HepG2 (cell line): Measurements from ENCODE around the gene RAB1B. TPM values are rescaled to one million over a fixed set of nuclear protein-coding genes. Genes with fewer than 3 reads are reported as not detected.

Experiments
- ATF6 ChIP-seq: sonication (generic); formaldehyde crosslinking; conservative IDR thresholded peaks from 2 replicates; pipeline ENCODE4 v1.4.0; 2020; ENCODE audit warnings: missing genetic modification reagents
- BRF2 ChIP-seq: sonication (generic); formaldehyde crosslinking; IDR thresholded peaks from 2 replicates; pipeline ENCODE4 v1.8.1; 2022; ENCODE audit warnings: mild to moderate bottlenecking, missing genetic modification reagents
- CBFB ChIP-seq: sonication (generic); formaldehyde crosslinking; IDR thresholded peaks from 2 replicates; pipeline ENCODE4 v1.4.0; 2020; ENCODE audit warnings: missing genetic modification reagents
- FOXK1 ChIP-seq: sonication (generic); formaldehyde crosslinking; IDR thresholded peaks from 2 replicates; pipeline ENCODE4 v1.4.0; 2020; ENCODE audit warnings: low read depth, missing genetic modification reagents, borderline replicate concordance
- FOXP4 ChIP-seq: sonication (generic); formaldehyde crosslinking; IDR thresholded peaks from 2 replicates; pipeline ENCODE4 v1.4.0; 2020; ENCODE audit warnings: missing genetic modification reagents
- MAFF ChIP-seq: IDR thresholded peaks from 2 replicates; pipeline ENCODE4 v1.6.1; 2011; ENCODE audit warnings: low read depth, low read length, improper control_type of control experiment
- MATR3 ChIP-seq: sonication (generic); formaldehyde crosslinking; IDR thresholded peaks from 2 replicates; pipeline ENCODE4 v1.4.0; 2020; ENCODE audit warnings: missing genetic modification reagents
- MYC ChIP-seq: sonication (generic); formaldehyde crosslinking; IDR thresholded peaks from 2 replicates; pipeline ENCODE4 v1.9.0; 2021; ENCODE audit warnings: missing genetic modification reagents, borderline replicate concordance
- MZF1 ChIP-seq: sonication (generic); formaldehyde crosslinking; IDR thresholded peaks from 2 replicates; pipeline ENCODE4 v1.8.1; 2023; ENCODE audit warnings: mild to moderate bottlenecking, missing genetic modification reagents, borderline replicate concordance
- RBM22 ChIP-seq: fragments of 200-400 bp; formaldehyde crosslinking; optimal IDR thresholded peaks from 2 replicates; pipeline ENCODE3; 2017; ENCODE audit warnings: mild to moderate bottlenecking, low read length, moderate library complexity
- ZBTB40 ChIP-seq, 2 experiments: fragments of 450-650 bp in 1 of 2; sonication (generic) in 1 of 2; formaldehyde crosslinking in 1 of 2; IDR thresholded peaks; 2 replicates each; pipeline versions ENCODE4 v1.6.1 to v1.8.0; 2016 to 2022; ENCODE audit warnings: antibody characterized with exemption in 1 of 2, mild to moderate bottlenecking in 1 of 2, missing genetic modification reagents in 1 of 2
- ZFP41 ChIP-seq: sonication (generic); formaldehyde crosslinking; IDR thresholded peaks from 2 replicates; pipeline ENCODE4 v1.4.0; 2020; ENCODE audit warnings: mild to moderate bottlenecking, missing genetic modification reagents, borderline replicate concordance
- ZNF501 ChIP-seq: sonication (generic); formaldehyde crosslinking; IDR thresholded peaks from 2 replicates; pipeline ENCODE4 v1.5.1; 2020; ENCODE audit warnings: mild to moderate bottlenecking, moderate library complexity, missing genetic modification reagents
- ZSCAN29 ChIP-seq: sonication (generic); formaldehyde crosslinking; conservative IDR thresholded peaks from 2 replicates; pipeline ENCODE4 v1.4.0; 2020; ENCODE audit warnings: mild to moderate bottlenecking, missing genetic modification reagents
- polyA plus RNA-seq, 8 experiments: library from polyadenylated mRNA; depleted of rRNA in 3 of 8; stranded (reverse) in 7 of 8; unstranded in 1 of 8; fragments of >200 nt; fragmentation: Illumina TruSeq in 4 of 8; extraction: Trizol in 4 of 8; gene quantifications; 2 replicates each; pipeline versions ENCODE4 v1.2.1 to v1.2.3, GENCODE V29; 2011 to 2016; ENCODE audit warnings: low read depth in 4 of 8, missing spikeins in 1 of 8, mixed read lengths in 1 of 8; ENCODE audit not compliant: insufficient read depth in 1 of 8
- total RNA-seq, 5 experiments: library from RNA; depleted of rRNA; stranded (reverse); fragments of >200 nt; fragmentation: Illumina TruSeq; extraction: Trizol; gene quantifications; 2 replicates each; pipeline ENCODE4 v1.2.3, GENCODE V29; 2016; ENCODE audit warnings: low read depth in 1 of 5

Gene RAB1B
- total and polyA plus RNA-seq, 2 of the 13 experiments (the other 11 are each of a cell fraction or from before 2014, with no cell fraction given), result 77.9 to 87.9 TPM

- no peak; the same call in 1 of the 2 replicates for TF ChIP-seq ATF6 (CRISPR knock-in tag)
- TF ChIP-seq ZBTB40 (IDR thresholded peaks at IDR 0.05), result no peak
- TF ChIP-seq ZBTB40 (CRISPR knock-in tag; IDR thresholded peaks at IDR 0.05), result no peak; the same call in 1 of the 2 replicates
- peak; percentile 46; the same call in 1 of the 2 replicates for TF ChIP-seq ZFP41 (CRISPR knock-in tag)
- no peak for TF ChIP-seq ZSCAN29
- 0 out of 2 replicates have a peak, but pooled peaks have one; percentile 76 for TF ChIP-seq MZF1
- no peak for TF ChIP-seq FOXP4 (CRISPR knock-in tag)
- no peak; the same call in 1 of the 2 replicates for TF ChIP-seq CBFB (CRISPR knock-in tag)
- no peak for TF ChIP-seq MATR3 (CRISPR knock-in tag)
- TF ChIP-seq FOXK1 (CRISPR knock-in tag), result peak; percentile 46; the same call in 1 of the 2 replicates
- peak; percentile 71 for TF ChIP-seq ZNF501
- TF ChIP-seq BRF2, result no peak
- TF ChIP-seq MYC (CRISPR knock-in tag), result no peak
- no peak for TF ChIP-seq MAFF
- no peak for TF ChIP-seq RBM22
Observed at GRCh38 chr11:66289548-66290329, 21.3 kb downstream of the RAB1B start (continued).
